ENCODE data around the gene TOMM34. TPM values are rescaled to one million over a fixed set of nuclear protein-coding genes. Genes with fewer than 3 reads are reported as not detected.

Gene TOMM34
- polyA plus RNA-seq, 1 donor from 2014 or later, result 10.0 TPM

DNA sequence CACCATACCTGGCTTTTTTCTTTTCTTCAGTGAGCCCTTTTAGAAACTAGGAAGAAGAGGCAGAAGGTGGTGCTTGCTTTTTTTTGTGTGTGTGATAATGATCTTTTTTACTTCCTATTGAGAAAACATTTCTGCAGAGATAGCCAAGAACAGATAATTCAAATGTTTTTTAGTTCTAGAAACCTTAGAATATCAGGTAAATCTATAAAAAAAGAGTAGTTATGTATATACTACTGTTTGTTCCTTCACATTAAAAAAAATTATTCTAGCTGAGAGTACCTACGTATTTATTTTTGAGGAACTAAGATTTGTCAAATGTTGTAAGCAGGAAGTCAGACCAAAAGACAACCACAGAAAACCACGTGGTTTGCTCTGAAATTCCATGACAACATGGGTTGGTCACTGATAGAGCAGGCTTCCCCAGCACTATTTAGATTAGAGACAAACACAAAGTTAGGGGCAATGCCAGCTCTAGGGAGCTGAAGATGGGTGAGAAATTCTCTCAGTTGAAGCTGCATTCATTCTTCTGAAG is 19.0 kb upstream of the TOMM34 start:
- Histone ChIP-seq H3K9me3 (ENCODE audit: low read length) (no peaks in the 10 kb centered on the region), H3K4me3 (ENCODE audit: low read length) (no peak overlapping the region), H3K27me3 (ENCODE audit: insufficient read depth, low read depth, low read length) (no peaks in the 10 kb centered on the region), H3K9ac (ENCODE audit: low read length) (no peak overlapping the region), H3K4me2 (ENCODE audit: low read length) (no peak overlapping the region), H4K20me1 (ENCODE audit: insufficient read depth) (no peaks in the 10 kb centered on the region), H2AFZ (ENCODE audit: low read depth, low read length) (no peak overlapping the region), H3F3A (ENCODE audit: insufficient read depth, low read length, poor library complexity, severe bottlenecking) (no peaks in the 10 kb centered on the region), H3K36me3 (ENCODE audit: insufficient read depth, low read length) (peaks cover 10% of the 10 kb centered on the region), H3K27ac (ENCODE audit: low read length) (no peak overlapping the region), H3K79me2 (replicated peaks; ENCODE audit: insufficient read depth, low read length) (no peaks in the 10 kb centered on the region), H3K9me2 (ENCODE audit: insufficient read depth, low read length) (no peaks in the 10 kb centered on the region)
- TF ChIP-seq CTCF (IDR thresholded peaks at IDR 0.05; ENCODE audit: poor library complexity, severe bottlenecking) (no peak), TAF1 (IDR thresholded peaks at IDR 0.05; ENCODE audit: low read depth) (no peak), SMC3 (conservative IDR thresholded peaks at IDR 0.05; ENCODE audit: poor library complexity) (no peak), REST (IDR thresholded peaks at IDR 0.05; ENCODE audit: borderline replicate concordance) (no peak)

- Histone ChIP-seq H3K27me3 (ENCODE audit: insufficient read depth, low read depth, low read length) (no peaks in the 10 kb centered on the region), H2AFZ (ENCODE audit: low read depth, low read length) (no peak overlapping the region), H3K9ac (ENCODE audit: low read length) (no peak overlapping the region), H3K79me2 (replicated peaks; ENCODE audit: insufficient read depth, low read length) (no peaks in the 10 kb centered on the region), H3K9me3 (ENCODE audit: low read length) (no peaks in the 10 kb centered on the region), H3K36me3 (ENCODE audit: insufficient read depth, low read length) (peaks cover 10% of the 10 kb centered on the region), H3K9me2 (ENCODE audit: insufficient read depth, low read length) (no peaks in the 10 kb centered on the region), H3K27ac (ENCODE audit: low read length) (no peak overlapping the region), H4K20me1 (ENCODE audit: insufficient read depth) (no peaks in the 10 kb centered on the region), H3K4me2 (ENCODE audit: low read length) (no peak overlapping the region), H3F3A (ENCODE audit: insufficient read depth, low read length, poor library complexity, severe bottlenecking) (no peaks in the 10 kb centered on the region), H3K4me3 (ENCODE audit: low read length) (no peak overlapping the region)
- TF ChIP-seq REST (IDR thresholded peaks at IDR 0.05; ENCODE audit: borderline replicate concordance), result no peak
- TF ChIP-seq SMC3 (conservative IDR thresholded peaks at IDR 0.05; ENCODE audit: poor library complexity), result no peak
- no peak for TF ChIP-seq RAD21 (conservative IDR thresholded peaks at IDR 0.05)
- no peak for TF ChIP-seq POLR2AphosphoS5 (IDR thresholded peaks at IDR 0.05)
- TF ChIP-seq CTCF (IDR thresholded peaks at IDR 0.05; ENCODE audit: poor library complexity, severe bottlenecking), result no peak
- TF ChIP-seq EZH2 (IDR thresholded peaks at IDR 0.05; ENCODE audit: borderline replicate concordance, insufficient read depth, low read length, poor library complexity, severe bottlenecking), result no peak
- TF ChIP-seq EP300 (conservative IDR thresholded peaks at IDR 0.05; ENCODE audit: poor library complexity, severe bottlenecking), result no peak
- TF ChIP-seq MXI1 (conservative IDR thresholded peaks at IDR 0.05; ENCODE audit: poor library complexity, severe bottlenecking), result no peak
- no peak for TF ChIP-seq TAF1 (IDR thresholded peaks at IDR 0.05; ENCODE audit: low read depth)
Observed at GRCh38 chr20:44976698-44977097, 16.5 kb upstream of the TOMM34 start.
